ENCODE measurements around the gene AHCYL2.

GRCh38 chr7:129197771-129198170 is 27.1 kb upstream of the AHCYL2 start:
- TF ChIP-seq CTCF (IDR thresholded peaks at IDR 0.05) (no peak), POLR2A (IDR thresholded peaks at IDR 0.05) (no peak), EP300 (IDR thresholded peaks at IDR 0.05) (no peak)

All from ovary (tissue), 3 donors.